NCI-H2227 treated with DMSO at 0.1 percent for 48 hours (cell line): ENCODE results near the gene YTHDC2.
"Not testable (repeated sequence)": the region's sequence is repeated elsewhere in the genome, so short reads cannot be mapped to it uniquely, and the experiment has no call there.

ENCODE experiments used
- DNase-seq: peaks from one replicate; lab custom pipeline; 2025; lab: John Stamatoyannopoulos, UW

Gene YTHDC2

DNA sequence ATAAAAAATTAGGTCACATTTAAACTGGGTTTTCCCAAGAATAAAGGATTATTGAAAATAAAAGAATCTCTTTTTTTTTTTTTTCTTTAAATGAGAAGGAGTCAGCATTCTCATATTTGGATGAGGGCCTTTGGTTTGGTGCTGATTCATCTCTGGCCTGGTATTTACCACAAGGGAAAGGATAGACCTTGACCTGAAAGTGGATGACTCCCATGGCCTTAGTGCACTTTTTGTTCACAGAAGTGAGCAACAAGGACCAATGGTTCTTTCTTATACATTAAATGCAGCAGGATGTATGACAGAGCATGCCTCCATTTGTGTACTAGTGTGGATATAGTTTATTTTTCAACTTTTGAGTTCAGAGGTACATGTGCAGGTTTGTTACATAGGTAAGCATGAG lies 6.9 kb downstream of the YTHDC2 start:
- DNase-seq, result no peak

DNA sequence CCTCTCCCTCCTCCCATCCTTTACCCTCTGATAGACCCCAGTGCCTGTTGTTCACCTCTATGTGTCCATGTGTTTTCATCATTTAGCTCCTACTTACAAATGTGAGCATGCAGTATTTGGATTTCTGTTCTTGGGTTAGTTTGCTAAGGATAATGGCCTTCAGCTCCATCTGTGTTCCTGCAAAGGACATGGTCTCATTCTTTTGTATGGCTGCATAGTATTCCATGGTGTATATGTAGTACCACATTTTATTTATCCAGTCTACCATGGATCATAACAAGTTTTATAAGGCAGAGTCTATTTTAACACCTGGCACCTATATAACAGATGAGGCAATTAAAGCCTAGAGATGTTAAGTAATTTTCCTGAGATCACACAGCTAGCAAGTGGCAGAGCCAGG lies 7.4 kb downstream of the YTHDC2 start:
- DNase-seq, result no peak

DNA sequence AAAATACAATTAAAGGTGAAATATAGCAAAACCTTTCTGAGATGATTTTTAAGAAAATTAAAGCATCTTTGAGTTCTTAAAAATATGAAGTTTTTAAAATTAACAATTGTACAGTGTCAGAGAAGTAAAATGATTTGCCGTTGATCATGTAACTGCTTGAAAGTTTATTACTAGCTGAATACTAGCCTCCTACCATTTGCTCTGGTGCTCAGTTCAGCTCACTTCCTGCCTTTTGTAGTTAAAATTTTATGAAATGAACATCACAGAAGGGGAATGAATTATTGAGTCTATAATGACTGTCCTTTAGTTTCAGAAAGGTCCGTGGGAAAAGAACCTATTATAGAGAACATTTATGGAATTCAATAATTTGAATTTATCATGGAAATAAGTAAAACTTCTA lies 9.7 kb downstream of the YTHDC2 start:
- DNase-seq, result no peak

DNA sequence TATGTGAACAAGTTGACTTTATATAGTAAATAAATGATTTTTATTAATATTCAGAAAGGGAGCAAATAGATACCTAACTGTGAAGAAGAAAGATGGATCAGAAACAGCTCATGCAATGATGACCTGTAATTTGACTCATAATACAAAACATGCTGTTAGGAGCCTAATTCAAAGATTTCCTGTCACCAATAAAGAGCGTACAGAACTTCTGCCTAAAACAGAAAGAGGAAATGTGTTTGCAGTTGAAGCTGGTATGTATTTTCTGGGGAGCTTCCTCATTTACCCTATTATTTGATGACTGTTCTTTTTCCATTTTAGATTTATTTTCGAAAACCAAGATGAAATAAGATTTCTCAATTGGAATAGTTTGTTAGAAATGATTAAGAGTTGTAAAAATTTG lies 11.4 kb downstream of the YTHDC2 start:
- DNase-seq, result no peak

DNA sequence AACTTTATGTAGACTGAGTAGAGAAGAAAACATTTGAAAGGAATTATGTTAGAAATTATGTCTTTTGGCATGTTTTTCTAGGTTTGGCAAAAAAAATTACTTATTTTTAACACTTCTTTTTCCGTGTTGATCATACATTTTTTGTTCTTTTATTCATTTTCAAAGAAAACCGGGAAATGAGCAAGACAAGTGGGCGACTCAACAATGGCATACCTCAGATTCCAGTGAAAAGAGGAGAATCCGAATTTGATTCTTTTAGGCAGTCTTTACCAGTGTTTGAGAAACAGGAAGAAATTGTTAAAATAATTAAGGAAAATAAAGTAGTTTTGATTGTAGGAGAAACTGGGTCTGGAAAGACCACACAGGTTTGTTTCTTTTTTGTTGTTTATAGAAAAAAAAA lies 12.9 kb downstream of the YTHDC2 start:
- no peak for DNase-seq

DNA sequence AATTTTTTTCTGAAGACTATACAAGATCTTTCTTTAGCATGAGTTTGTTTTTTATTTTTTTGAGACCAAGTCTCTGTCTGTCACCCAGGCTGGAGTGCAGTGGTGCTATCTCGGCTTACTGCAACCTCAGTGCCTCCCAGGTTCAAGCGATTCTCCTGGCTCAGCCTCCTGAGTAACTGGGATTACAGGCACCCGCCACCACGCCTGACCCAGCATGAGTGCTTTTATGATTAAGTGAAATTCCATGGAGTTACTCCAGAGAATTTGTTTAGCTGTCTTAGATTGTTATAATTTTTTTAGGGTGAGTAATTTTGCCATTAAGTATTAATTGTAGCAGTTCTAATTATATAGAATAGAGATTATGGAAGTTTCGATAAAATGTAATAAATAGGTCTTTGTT lies 14.3 kb downstream of the YTHDC2 start:
- no peak for DNase-seq

DNA sequence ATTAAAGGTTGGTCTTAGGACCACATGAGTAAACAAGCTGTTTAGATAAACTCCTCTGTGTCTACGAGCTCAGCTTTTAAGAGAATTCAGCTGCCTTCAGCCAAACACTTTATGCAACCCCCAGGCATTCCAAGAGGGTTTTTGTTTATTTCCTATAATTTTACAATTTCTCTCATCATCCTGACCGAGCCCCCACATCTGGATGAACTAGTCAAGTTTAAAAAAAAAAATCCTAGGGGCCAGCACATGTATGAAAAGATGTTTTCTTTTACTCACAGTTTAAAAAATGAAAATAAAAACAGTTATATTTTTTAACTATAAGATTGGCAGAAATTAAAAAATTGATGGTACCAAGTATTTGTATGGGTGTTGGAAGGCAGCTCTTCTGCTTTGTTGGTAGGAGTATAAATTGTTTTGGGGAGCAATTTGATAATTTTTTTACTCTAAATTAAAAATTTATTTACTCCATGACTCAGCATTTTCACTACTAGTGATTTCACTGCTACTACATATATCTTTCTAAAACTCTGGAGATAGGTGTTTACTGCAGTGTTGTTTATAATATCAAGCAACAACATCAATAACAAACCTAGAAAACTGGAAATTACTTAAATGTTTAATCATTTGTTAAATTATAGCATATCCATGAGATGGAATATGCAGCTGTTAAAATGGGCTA lies 18.1 kb downstream of the YTHDC2 start:
- DNase-seq, result no peak

DNA sequence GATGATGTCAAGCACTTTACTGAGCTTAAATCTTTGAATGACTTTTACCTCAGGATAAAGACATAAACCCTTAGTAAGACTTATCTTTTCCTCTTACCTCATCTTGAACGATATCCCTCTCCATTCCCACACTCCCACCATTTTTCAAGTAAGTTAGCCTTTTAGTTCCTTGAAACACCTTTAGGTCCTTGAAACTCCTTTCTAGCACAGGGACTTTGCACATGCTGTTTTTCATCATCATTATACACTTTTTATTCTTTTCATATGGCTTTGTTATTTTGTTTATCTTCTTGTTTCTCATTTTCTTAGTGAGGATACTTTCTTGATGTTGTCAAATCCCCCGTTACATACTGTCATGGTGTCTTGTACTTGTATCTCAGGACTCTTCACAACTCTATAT lies 24.8 kb downstream of the YTHDC2 start:
- no peak for DNase-seq

DNA sequence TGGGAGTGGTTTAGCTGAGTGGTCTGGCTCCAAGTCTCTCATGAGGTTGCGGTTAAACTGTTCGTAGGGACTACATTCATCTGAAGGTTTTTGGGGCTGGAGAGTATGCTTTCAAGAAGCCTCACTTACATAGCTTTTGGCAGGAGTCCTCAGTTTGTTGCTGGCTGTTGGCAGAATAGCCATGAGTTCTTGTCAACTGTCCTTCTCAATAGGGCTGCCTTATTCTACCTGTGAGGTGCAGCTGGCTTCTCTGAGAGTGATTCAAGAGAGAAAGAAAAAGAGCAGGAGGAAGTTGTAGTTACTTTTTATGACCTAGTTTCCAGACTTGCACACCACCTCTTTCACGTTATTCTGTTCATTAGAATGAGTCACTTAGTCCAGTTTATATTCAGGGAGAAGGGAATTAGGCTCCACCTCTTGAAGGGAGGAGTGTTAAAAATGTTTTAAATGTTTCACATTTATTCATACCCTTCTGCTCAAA lies 33.2 kb downstream of the YTHDC2 start:
- no peak for DNase-seq

DNA sequence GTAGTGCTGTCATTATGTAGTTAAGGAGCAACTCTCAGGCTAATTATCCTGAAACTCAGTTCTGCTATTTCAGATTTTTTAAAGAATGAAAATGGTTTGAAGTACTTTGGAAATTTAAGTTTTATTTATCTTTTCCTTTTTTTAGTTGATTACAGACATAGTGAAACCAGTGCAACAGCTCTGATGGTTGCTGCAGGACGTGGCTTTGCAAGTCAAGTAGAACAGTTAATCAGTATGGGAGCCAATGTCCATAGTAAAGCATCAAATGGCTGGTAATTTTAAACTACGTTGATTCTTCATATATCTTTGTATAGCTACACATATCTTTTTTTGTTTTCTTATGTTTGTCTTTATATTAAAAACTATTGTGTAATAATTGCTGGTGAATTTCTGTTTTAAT lies 34.9 kb downstream of the YTHDC2 start:
- no peak for DNase-seq

DNA sequence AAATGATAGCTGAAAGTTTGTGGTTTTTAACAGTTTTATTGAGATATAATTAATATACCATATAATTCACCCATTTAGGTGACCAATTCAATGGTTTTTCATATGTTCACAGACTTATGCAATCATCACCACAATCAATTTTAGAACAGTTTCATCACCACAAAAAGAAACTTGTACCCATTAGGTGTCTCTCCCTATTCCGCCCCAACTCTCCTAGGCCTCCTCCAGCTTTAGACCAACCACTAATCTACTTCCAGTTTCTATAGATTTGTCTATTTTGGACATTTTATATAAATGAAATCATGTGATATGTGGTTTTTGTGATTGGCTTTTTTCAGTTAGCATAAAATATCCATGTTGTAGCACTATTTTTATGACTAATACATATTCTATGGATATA lies 38.6 kb downstream of the YTHDC2 start:
- no peak for DNase-seq

DNA sequence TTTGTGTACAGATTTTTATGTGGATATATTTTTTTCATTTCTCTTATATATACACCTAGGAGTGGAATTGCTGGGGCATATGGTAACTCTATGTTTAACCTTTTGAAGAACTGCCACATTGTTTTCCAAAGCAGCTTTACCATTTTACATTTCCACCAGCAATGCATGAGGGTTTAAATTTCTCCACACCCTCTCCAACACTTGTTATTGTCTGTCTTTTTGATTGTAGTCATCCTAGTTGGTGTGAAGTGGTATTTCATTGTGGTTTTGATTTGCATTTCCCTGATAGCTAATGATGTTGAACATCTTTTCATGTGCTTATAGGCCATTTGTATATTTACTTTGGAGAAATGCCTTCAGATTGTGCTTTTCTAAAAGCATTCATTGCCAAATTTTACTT lies 39.1 kb downstream of the YTHDC2 start:
- no peak for DNase-seq

DNA sequence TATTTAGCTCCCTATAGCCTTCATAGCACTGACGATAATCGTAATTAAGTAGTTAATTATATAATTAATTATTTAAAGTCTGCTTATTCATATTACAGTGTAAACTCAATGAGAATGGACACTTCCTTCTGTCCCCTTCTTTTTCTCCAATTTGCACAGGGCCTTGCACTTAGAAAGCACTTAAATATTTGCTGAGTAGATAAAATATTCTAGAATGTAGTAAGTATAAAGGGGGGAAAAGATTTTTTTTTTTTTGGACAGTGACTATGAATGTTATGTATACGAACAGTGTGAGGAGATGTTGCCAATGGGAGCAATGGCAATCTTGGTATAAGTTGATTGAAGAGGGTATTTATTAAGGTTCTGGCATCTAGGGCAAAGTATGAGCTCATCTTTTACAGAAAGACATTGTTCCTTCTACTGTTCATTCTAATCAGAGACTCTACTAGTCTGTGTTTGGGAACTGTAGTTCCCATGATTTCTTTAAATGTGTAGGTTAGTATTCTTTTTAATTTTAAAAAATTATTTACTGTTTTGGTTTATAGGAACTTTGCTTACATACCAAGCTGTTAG lies 49.4 kb downstream of the YTHDC2 start:
- no peak for DNase-seq

DNA sequence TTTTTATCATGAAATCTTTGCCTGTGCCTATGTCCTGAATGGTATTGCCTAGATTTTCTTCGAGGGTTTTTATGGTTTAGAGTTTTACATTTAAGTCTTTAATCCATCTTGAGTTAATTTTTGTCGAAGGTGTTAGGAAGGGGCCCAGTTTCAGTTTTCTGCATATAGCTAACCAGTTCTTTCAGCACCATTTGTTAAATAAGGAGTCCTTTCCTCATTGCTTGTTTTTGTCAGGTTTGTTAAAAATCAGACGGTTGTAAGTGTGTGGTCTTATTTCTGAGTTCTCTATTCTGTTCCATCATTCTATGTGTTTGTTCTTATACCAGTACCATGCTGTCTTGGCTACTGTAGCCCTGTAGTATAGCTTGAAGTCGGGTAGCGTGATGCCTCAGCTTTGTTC lies 55.9 kb downstream of the YTHDC2 start:
- DNase-seq, result no peak

DNA sequence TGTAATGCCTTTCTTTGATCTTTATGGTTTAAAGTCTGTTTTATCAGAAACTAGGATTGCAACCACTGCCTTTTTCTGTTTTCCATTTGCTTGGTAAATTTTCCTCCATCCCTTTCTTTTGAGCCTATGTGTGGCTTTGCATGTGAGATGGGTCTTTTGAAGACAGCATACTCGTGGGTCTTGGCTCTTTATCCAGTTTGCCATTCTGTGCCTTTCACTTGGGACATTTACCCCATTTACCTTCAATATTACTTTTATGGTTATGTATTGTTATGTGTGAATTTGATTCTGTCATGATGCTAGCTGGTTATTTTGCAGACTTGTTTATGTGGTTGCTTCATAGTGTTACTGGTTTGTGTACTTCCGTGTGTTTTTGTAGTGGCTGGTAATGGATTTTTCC lies 59.2 kb downstream of the YTHDC2 start:
- no peak for DNase-seq

DNA sequence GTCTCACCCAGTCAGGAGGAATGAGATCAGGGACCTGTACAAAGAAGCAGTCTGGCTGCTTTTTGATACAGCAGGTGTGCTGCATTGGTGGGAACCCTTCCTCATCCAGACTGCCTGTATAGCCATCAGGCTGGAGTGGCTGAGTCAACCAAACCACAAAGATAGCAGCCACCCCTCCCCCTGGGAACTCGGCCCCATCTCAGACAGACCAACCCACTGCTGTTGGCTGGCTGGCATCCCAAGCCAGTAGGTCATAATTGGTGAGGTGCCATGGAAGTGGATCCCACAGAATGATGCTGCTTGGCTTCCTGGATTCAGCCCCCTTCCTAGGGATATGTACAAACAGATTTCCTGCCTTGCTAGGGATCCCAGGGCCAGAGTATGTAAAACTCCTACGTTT lies 60.9 kb downstream of the YTHDC2 start:
- no peak for DNase-seq

DNA sequence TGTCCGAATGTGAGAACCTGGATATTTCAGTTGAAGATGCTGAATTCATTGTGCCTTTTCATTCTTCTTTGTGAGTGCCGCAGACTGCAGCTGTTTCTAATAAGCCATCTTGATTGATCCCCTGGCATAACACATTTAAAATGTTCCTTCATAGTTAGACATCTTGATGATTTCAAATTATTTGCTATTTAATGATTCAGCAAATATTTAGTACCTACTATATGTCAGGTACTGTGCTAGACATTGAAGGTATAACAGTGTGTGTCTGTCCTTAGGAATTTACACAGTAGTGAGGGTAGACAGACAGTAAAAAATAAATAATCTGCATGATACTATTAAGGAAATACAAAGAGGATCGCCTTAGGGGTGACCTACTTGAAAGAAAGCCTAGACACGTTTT lies 61.6 kb downstream of the YTHDC2 start:
- no peak for DNase-seq

DNA sequence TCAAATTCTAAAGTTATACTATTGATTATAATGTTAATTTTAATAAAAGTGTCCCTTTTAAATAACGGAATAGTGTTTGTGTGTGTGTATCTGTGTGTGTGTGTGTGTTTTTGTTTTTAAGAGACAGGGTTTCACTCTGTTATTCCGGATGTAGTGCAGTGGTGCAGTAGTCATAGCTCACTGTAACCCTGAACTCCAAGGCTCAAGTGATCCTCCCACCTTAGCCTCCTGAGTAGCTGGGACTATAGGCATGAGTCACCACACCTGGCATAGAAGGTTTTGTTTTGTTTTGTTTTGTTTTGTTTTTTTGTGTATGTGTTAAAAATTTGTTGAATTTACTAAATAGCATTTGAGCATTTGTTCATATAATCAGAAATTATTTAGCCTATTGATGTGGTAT lies 64.6 kb downstream of the YTHDC2 start:
- DNase-seq, result no peak

DNA sequence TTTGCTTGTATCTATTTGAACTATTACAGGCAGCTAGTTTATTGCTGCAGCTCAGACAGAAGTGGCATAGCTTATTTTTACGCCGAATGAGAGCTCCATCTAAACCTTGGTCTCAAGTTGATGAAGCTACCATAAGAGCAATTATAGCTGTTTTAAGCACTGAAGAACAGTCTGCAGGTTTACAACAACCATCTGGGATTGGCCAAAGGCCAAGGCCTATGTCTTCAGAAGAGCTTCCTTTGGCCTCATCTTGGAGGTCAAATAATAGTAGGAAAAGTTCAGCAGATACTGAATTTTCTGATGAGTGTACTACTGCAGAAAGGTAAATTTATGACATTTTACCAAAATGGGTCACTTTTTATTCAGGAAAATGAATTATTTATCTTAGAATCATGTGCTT lies 67.9 kb downstream of the YTHDC2 start:
- DNase-seq, result no peak

DNA sequence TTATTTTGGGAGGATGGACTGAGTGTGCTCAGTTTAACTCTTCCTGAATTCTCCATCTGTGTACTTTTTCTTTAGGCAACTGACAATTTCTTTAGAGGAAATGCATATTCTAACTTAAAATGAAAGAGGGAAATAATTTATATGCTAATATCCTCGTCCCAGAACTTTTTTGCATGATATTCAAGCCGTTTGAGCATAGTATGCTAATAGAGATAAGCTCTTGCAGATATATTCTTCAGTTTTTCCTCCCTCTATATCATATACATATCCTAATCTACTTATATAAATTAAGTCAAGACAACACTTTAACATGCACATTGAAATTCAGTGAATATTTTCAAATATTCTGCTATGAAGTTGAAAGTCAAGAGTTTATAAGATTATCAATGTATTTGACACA lies 84.7 kb downstream of the YTHDC2 start:
- no peak for DNase-seq

DNA sequence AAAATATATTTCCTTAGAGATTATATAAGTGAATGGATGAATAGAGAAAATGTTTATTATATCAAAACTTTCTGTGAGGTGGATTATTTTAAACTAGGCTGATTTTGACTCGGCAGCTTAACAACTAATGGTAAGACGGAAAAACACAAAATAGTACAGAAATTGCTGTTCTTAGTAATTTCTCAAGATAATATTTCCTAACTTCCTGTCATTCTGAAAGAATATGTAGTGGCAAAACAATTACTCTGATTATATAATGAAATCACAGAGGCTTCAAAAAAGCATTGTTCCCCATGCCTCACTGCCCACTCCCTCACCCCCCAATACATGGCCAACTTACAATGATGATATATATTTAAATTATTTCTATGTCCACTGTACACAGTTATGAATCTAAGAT lies 85.4 kb downstream of the YTHDC2 start:
- DNase-seq, result no peak

DNA sequence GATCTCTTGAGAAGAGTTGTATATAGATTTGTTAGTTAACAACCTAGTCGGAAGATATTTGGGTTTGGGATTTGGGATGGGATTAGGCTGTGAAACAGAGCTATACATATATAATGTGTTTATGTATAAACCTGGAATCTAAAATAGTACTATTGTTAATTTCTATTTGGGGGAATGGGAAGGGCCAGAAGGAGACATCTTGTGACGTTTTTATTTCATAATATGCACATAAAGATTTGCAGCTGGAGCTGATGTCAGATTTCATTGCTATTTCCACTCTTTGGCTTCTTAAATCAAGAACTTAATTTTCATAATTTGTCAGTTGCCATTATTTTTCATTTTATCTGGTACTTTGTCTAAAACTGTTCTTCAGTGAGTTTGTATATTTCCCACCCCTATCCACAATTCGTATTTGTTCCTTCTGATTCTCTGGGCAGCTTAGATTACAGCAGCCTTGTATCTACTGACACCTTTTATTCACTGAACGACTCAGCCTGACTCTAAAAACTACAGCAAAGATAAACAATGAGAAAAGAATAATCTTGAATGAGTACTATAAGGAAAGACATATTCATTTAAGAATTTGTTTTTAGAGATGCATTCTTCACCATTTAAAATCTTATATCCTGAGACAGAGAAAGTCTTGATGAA lies 86.9 kb downstream of the YTHDC2 start:
- DNase-seq, result no peak

DNA sequence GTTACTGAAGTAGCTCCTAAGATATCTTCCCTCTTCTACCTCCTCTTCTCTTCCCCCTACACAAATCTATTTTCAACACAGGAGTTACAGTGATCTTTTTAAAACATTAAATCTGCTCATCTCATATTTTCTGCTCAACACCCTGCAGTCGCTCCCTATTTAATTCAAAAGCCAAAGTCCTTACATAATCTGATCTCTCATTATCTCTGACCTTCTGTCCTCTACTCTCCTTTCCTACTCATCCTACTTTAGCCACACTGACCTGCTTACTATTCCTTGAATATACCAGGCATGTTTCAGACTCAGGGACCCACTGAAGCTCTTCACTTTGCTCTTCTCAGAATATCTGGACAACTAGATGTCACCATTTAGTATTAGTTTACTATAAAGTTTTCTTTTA lies 87.9 kb downstream of the YTHDC2 start:
- DNase-seq, result no peak

DNA sequence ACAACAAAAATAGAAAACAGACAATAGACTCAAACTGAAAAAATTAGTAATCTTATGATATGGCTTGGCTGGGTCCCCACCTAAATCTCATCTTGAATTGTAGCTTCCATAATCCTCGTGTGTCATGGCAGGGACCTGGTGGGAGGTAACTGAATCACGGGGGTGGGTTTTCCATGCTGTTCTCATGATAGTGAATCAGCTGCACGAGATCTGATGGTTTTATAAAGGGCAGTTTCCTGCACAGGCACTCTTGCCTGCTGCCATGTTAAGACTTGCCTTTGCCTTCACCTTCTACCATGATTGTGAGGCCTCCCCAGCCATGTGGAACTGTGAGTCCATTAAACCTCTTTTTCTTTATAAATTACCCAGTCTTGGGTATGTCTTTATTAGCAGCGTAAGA lies 89.8 kb downstream of the YTHDC2 start:
- not testable (repeated sequence) for DNase-seq
